ENCODE measurements around the gene PIGT.
A peak's percentile ranks its signal among the peaks of the same experiment; 100 is the strongest.

PIGT gene

GRCh38 chr20:45444050-45444449 lies 28.1 kb downstream of the PIGT start:
- ATAC-seq = no peak
- TF ChIP-seq ARNTL (CRISPR knock-in tag; IDR thresholded peaks at IDR 0.05; ENCODE audit: borderline replicate concordance, low read depth) (no peak), POU6F1 (CRISPR knock-in tag; IDR thresholded peaks at IDR 0.05; ENCODE audit: borderline replicate concordance, low read depth) (no peak), ESRRG (CRISPR knock-in tag; IDR thresholded peaks at IDR 0.05) (no peak), ISL1 (CRISPR knock-in tag; IDR thresholded peaks at IDR 0.05) (no peak), BACH2 (CRISPR knock-in tag; IDR thresholded peaks at IDR 0.05; ENCODE audit: borderline replicate concordance) (no peak), ZNF565 (CRISPR knock-in tag; conservative IDR thresholded peaks at IDR 0.05; ENCODE audit: low read depth) (no peak), ZNF70 (CRISPR knock-in tag; IDR thresholded peaks at IDR 0.05) (no peak), RARB (CRISPR knock-in tag; IDR thresholded peaks at IDR 0.05) (no peak), TOX (CRISPR knock-in tag; IDR thresholded peaks at IDR 0.05; ENCODE audit: borderline replicate concordance) (no peak)

- peak; percentile 86 for ATAC-seq
- TF ChIP-seq PPARA (CRISPR knock-in tag; IDR thresholded peaks at IDR 0.05; ENCODE audit: borderline replicate concordance) = no peak
- TF ChIP-seq ZNF70 (CRISPR knock-in tag; IDR thresholded peaks at IDR 0.05) = no peak
- no peak for TF ChIP-seq ZNF565 (CRISPR knock-in tag; conservative IDR thresholded peaks at IDR 0.05; ENCODE audit: low read depth)
- no peak for TF ChIP-seq RARB (CRISPR knock-in tag; IDR thresholded peaks at IDR 0.05)
- TF ChIP-seq CSDC2 (CRISPR knock-in tag; IDR thresholded peaks at IDR 0.05) = no peak
- TF ChIP-seq GLIS3 (CRISPR knock-in tag; IDR thresholded peaks at IDR 0.05) = no peak
- no peak for TF ChIP-seq TCF4 (CRISPR knock-in tag; IDR thresholded peaks at IDR 0.05; ENCODE audit: borderline replicate concordance)
- TF ChIP-seq CSRNP3 (CRISPR knock-in tag; IDR thresholded peaks at IDR 0.05) = no peak
- TF ChIP-seq ZFP30 (CRISPR knock-in tag; IDR thresholded peaks at IDR 0.05) = no peak
- TF ChIP-seq ZNF8 (CRISPR knock-in tag; IDR thresholded peaks at IDR 0.05) = no peak
- no peak for TF ChIP-seq SNAI2 (CRISPR knock-in tag; IDR thresholded peaks at IDR 0.05)
- TF ChIP-seq BACH2 (CRISPR knock-in tag; IDR thresholded peaks at IDR 0.05; ENCODE audit: borderline replicate concordance) = no peak
Observed at GRCh38 chr20:45445805-45446562, 30.0 kb downstream of the PIGT start.

- TF ChIP-seq ISL1 (CRISPR knock-in tag; IDR thresholded peaks at IDR 0.05) (no peak), ZFP3 (CRISPR knock-in tag; IDR thresholded peaks at IDR 0.05) (no peak), ESRRG (CRISPR knock-in tag; IDR thresholded peaks at IDR 0.05) (no peak), BACH2 (CRISPR knock-in tag; IDR thresholded peaks at IDR 0.05; ENCODE audit: borderline replicate concordance) (no peak), ZFP30 (CRISPR knock-in tag; IDR thresholded peaks at IDR 0.05) (no peak), OSR1 (CRISPR knock-in tag; IDR thresholded peaks at IDR 0.05) (no peak), TOX (CRISPR knock-in tag; IDR thresholded peaks at IDR 0.05; ENCODE audit: borderline replicate concordance) (no peak)
- no peak for ATAC-seq
Observed at GRCh38 chr20:45448270-45448669, 32.3 kb downstream of the PIGT start.

DNA sequence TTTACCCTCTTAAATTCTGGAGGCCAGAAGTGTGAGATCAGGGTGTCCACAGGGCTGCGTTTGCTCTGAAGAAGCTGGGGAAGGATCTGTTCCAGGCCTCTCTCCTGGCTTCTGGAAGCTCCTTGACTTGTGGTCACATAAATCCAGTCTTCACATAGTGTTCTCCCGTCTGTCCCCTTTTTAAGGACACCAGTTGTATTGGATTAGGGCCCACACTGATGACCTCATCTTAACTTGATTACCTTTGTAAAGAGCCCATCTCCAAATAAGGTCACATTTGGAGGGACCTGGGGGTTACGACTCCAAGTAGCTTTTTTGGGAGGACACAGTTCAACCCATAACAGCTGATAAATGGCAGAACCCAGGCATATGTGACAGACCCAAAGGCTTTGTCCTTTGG lies 33.6 kb downstream of the PIGT start:
- no peak for TF ChIP-seq BACH2 (CRISPR knock-in tag; IDR thresholded peaks at IDR 0.05; ENCODE audit: borderline replicate concordance)
- no peak for TF ChIP-seq CSRNP3 (CRISPR knock-in tag; IDR thresholded peaks at IDR 0.05)
- no peak for TF ChIP-seq ZNF8 (CRISPR knock-in tag; IDR thresholded peaks at IDR 0.05)
- no peak for TF ChIP-seq ESRRG (CRISPR knock-in tag; IDR thresholded peaks at IDR 0.05)
- no peak for TF ChIP-seq CSDC2 (CRISPR knock-in tag; IDR thresholded peaks at IDR 0.05)
- no peak for TF ChIP-seq ZFP30 (CRISPR knock-in tag; IDR thresholded peaks at IDR 0.05)
- TF ChIP-seq TOX (CRISPR knock-in tag; IDR thresholded peaks at IDR 0.05; ENCODE audit: borderline replicate concordance) = no peak
- ATAC-seq = no peak

DNA sequence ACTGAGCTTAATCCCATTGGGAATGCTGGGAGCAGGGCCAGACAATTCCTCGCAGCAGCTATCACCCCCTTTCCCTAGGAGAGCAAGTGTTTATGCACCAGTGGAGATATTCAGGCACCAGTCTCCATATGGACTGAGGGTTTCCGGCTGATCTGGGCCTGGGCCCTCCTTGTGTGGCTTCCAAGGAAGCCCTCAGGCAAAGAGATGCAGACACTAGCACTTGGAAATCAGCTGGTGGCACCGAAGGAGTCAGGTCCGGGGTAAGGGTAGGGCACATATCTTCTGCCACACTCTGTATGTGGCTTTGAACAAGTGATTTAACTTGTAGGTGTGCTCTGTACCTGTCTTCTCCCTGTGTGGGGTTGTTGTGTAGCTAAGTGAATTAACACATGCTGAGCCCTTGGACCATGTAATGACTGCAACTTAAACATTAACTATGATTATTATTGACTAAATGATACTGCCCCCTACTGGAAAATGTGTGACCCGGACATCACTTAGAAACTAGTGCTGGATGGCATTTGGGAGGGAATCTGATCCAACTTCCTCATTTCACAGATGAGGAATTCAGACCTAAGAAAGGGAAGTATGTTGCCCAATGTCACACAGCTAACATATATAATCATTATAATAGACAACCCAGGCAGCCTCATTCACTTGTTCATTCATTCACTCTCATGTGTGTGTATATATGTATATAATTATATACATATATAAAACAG lies 34.3 kb downstream of the PIGT start:
- ATAC-seq = peak; percentile 67
- TF ChIP-seq, protein P1, sequence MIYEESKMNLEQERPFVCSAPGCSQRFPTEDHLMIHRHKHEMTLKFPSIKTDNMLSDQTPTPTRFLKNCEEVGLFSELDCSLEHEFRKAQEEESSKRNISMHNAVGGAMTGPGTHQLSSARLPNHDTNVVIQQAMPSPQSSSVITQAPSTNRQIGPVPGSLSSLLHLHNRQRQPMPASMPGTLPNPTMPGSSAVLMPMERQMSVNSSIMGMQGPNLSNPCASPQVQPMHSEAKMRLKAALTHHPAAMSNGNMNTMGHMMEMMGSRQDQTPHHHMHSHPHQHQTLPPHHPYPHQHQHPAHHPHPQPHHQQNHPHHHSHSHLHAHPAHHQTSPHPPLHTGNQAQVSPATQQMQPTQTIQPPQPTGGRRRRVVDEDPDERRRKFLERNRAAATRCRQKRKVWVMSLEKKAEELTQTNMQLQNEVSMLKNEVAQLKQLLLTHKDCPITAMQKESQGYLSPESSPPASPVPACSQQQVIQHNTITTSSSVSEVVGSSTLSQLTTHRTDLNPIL (CRISPR knock-in tag; IDR thresholded peaks at IDR 0.05; ENCODE audit: low read depth) = no peak
- TF ChIP-seq SNAI2 (CRISPR knock-in tag; IDR thresholded peaks at IDR 0.05) = no peak
- TF ChIP-seq, protein P2, sequence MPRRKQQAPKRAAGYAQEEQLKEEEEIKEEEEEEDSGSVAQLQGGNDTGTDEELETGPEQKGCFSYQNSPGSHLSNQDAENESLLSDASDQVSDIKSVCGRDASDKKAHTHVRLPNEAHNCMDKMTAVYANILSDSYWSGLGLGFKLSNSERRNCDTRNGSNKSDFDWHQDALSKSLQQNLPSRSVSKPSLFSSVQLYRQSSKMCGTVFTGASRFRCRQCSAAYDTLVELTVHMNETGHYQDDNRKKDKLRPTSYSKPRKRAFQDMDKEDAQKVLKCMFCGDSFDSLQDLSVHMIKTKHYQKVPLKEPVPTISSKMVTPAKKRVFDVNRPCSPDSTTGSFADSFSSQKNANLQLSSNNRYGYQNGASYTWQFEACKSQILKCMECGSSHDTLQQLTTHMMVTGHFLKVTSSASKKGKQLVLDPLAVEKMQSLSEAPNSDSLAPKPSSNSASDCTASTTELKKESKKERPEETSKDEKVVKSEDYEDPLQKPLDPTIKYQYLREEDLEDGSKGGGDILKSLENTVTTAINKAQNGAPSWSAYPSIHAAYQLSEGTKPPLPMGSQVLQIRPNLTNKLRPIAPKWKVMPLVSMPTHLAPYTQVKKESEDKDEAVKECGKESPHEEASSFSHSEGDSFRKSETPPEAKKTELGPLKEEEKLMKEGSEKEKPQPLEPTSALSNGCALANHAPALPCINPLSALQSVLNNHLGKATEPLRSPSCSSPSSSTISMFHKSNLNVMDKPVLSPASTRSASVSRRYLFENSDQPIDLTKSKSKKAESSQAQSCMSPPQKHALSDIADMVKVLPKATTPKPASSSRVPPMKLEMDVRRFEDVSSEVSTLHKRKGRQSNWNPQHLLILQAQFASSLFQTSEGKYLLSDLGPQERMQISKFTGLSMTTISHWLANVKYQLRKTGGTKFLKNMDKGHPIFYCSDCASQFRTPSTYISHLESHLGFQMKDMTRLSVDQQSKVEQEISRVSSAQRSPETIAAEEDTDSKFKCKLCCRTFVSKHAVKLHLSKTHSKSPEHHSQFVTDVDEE (CRISPR knock-in tag; IDR thresholded peaks at IDR 0.05) = no peak
- TF ChIP-seq ARNTL (CRISPR knock-in tag; IDR thresholded peaks at IDR 0.05; ENCODE audit: borderline replicate concordance, low read depth) = no peak
- TF ChIP-seq ZFP3 (CRISPR knock-in tag; IDR thresholded peaks at IDR 0.05) = no peak
- no peak for TF ChIP-seq OSR1 (CRISPR knock-in tag; IDR thresholded peaks at IDR 0.05)
- TF ChIP-seq ZFP30 (CRISPR knock-in tag; IDR thresholded peaks at IDR 0.05) = no peak
- TF ChIP-seq CSRNP3 (CRISPR knock-in tag; IDR thresholded peaks at IDR 0.05) = no peak

All from SK-N-SH treated with all-trans-retinoic acid at 6 μM for 48 hours (cell line).